Measurements from ENCODE around the gene DEPDC5.

DEPDC5 gene

GRCh38 chr22:31897842-31898805, 144.3 kb downstream of the DEPDC5 start:
- DNase-seq, result no peak

GRCh38 chr22:31898926-31899325, 145.1 kb downstream of the DEPDC5 start:
- no peak for DNase-seq

- DNase-seq, result no peak
Observed at GRCh38 chr22:31899669-31900068, 145.8 kb downstream of the DEPDC5 start.

- no peak for DNase-seq
Observed at GRCh38 chr22:31901388-31902137, 147.7 kb downstream of the DEPDC5 start.

GRCh38 chr22:31904651-31905050, 150.8 kb downstream of the DEPDC5 start:
- DNase-seq, result no peak

- DNase-seq, result no peak
Observed at GRCh38 chr22:31905356-31905755, 151.5 kb downstream of the DEPDC5 start.

- DNase-seq, result no peak
Observed at GRCh38 chr22:31906086-31906485, 152.3 kb downstream of the DEPDC5 start.

GRCh38 chr22:31906569-31906968, 152.8 kb downstream of the DEPDC5 start:
- DNase-seq, result no peak

GRCh38 chr22:31909977-31910376, 156.2 kb downstream of the DEPDC5 start:
- no peak for DNase-seq

GRCh38 chr22:31911565-31912406, 158.0 kb downstream of the DEPDC5 start:
- no peak for DNase-seq

- DNase-seq, result no peak
Observed at GRCh38 chr22:31912407-31912743, 158.6 kb downstream of the DEPDC5 start.

GRCh38 chr22:31915586-31915985, 161.8 kb downstream of the DEPDC5 start:
- DNase-seq, result no peak

- no peak for DNase-seq
Observed at GRCh38 chr22:31917227-31917921, 163.6 kb downstream of the DEPDC5 start.

GRCh38 chr22:31919730-31920129, 165.9 kb downstream of the DEPDC5 start:
- no peak for DNase-seq

GRCh38 chr22:31920306-31920705, 166.5 kb downstream of the DEPDC5 start:
- no peak for DNase-seq

- no peak for DNase-seq
Observed at GRCh38 chr22:31921106-31921505, 167.3 kb downstream of the DEPDC5 start.

- DNase-seq, result no peak
Observed at GRCh38 chr22:31922534-31922933, 168.7 kb downstream of the DEPDC5 start.

- DNase-seq, result no peak
Observed at GRCh38 chr22:31923136-31923535, 169.3 kb downstream of the DEPDC5 start.

- DNase-seq, result no peak
Observed at GRCh38 chr22:31923747-31924146, 169.9 kb downstream of the DEPDC5 start.

GRCh38 chr22:31925056-31925455, 171.2 kb downstream of the DEPDC5 start:
- DNase-seq, result no peak

GRCh38 chr22:31926024-31926423, 172.2 kb downstream of the DEPDC5 start:
- no peak for DNase-seq

GRCh38 chr22:31926969-31927368, 173.2 kb downstream of the DEPDC5 start:
- no peak for DNase-seq

- DNase-seq, result no peak
Observed at GRCh38 chr22:31927562-31927961, 173.7 kb downstream of the DEPDC5 start.

All from NCI-H1436 treated with DMSO at 0.1 percent for 48 hours (cell line).